Amniotic stem cell (primary cell): ENCODE measurements around the gene AGMO.

ENCODE experiments used
- DNase-seq: peaks from one replicate; lab custom pipeline; 2025; lab: John Stamatoyannopoulos, UW

The AGMO gene

GRCh38 chr7:15218261-15218660, 343.6 kb downstream of the AGMO start:
- no peak for DNase-seq

GRCh38 chr7:15215616-15216015, 346.2 kb downstream of the AGMO start:
- DNase-seq, result no peak

- DNase-seq, result no peak
Measured at GRCh38 chr7:15214976-15215375, 346.8 kb downstream of the AGMO start.

- DNase-seq, result no peak
Measured at GRCh38 chr7:15213093-15213492, 348.7 kb downstream of the AGMO start.

GRCh38 chr7:15209429-15209828, 352.4 kb downstream of the AGMO start:
- DNase-seq, result no peak

GRCh38 chr7:15204421-15204820, 357.4 kb downstream of the AGMO start:
- no peak for DNase-seq

GRCh38 chr7:15199482-15199881, 362.3 kb downstream of the AGMO start:
- DNase-seq, result no peak

- no peak for DNase-seq
Measured at GRCh38 chr7:15197042-15197977, 364.5 kb downstream of the AGMO start.

- no peak for DNase-seq
Measured at GRCh38 chr7:15178065-15178464, 383.8 kb downstream of the AGMO start.

GRCh38 chr7:15176089-15176488, 385.7 kb downstream of the AGMO start:
- no peak for DNase-seq

GRCh38 chr7:15175152-15175551, 386.7 kb downstream of the AGMO start:
- DNase-seq, result no peak

GRCh38 chr7:15174485-15174884, 387.3 kb downstream of the AGMO start:
- DNase-seq, result no peak

- no peak for DNase-seq
Measured at GRCh38 chr7:15168489-15168888, 393.3 kb downstream of the AGMO start.

- DNase-seq, result no peak
Measured at GRCh38 chr7:15167912-15168311, 393.9 kb downstream of the AGMO start.

GRCh38 chr7:15166620-15167019, 395.2 kb downstream of the AGMO start:
- DNase-seq, result no peak

GRCh38 chr7:15159261-15159660, 402.6 kb downstream of the AGMO start:
- no peak for DNase-seq

- DNase-seq, result no peak
Measured at GRCh38 chr7:15158141-15158810, 403.5 kb downstream of the AGMO start.
